ENCODE measurements around the gene TSHZ2. TPM values are rescaled to one million over a fixed set of nuclear protein-coding genes. Genes with fewer than 3 reads are reported as not detected.

Gene TSHZ2
- total RNA-seq, 1 donor from 2014 or later, result 1.6 TPM

DNA sequence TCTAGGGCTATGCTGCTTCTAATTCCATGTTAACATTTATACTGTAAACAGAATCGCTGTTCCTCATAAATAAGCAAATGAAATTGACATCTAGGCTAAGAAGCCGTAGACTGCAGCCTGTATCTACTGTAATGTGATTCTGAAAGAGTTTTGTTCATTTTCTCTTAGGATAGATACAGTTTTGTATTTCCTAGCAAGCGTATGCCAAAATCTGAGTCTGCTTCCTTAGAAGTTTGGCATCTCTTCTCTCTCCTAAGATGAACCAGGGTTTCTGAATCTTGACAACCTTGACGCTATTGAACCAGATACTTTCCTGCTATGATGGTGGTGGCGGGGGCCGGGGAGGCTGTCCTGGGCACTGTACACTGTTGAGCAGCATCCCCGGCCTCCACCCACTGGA lies 198.0 kb downstream of the TSHZ2 start:
- DNase-seq (ENCODE audit: low read depth) (no peak), FAIRE-seq (no peak)
- TF ChIP-seq, protein P1, sequence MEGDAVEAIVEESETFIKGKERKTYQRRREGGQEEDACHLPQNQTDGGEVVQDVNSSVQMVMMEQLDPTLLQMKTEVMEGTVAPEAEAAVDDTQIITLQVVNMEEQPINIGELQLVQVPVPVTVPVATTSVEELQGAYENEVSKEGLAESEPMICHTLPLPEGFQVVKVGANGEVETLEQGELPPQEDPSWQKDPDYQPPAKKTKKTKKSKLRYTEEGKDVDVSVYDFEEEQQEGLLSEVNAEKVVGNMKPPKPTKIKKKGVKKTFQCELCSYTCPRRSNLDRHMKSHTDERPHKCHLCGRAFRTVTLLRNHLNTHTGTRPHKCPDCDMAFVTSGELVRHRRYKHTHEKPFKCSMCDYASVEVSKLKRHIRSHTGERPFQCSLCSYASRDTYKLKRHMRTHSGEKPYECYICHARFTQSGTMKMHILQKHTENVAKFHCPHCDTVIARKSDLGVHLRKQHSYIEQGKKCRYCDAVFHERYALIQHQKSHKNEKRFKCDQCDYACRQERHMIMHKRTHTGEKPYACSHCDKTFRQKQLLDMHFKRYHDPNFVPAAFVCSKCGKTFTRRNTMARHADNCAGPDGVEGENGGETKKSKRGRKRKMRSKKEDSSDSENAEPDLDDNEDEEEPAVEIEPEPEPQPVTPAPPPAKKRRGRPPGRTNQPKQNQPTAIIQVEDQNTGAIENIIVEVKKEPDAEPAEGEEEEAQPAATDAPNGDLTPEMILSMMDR (IDR thresholded peaks at IDR 0.05; ENCODE audit: insufficient read depth, low read length, severe bottlenecking), result no peak
- no peak overlapping the region for H3K4me3 ChIP-seq (ENCODE audit: low read depth, low read length)
- no peaks in the 10 kb centered on the region for H3K27me3 ChIP-seq (ENCODE audit: control insufficient read depth, insufficient read depth, low read length)
- no peaks in the 10 kb centered on the region for H3K36me3 ChIP-seq (ENCODE audit: control insufficient read depth, insufficient read depth, low read length)

DNA sequence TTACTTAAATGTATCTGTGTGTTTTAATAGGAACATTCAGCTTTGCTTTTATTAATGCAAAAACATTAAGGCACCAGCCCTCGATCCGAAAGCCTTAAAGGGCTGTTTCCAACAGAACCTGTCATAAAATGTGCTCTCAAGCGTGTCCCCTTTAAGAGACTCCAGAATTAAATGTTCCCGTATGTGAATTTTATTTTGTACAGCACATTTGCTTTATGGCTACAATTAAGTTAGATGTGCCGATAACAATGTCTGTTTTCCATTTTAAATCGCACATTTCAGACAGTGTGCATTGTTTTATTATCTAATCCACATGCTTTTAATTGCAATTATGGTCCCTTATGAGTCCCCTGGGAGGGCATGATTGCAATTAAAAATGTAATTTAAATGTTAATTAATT lies 198.9 kb downstream of the TSHZ2 start:
- FAIRE-seq (no peak), DNase-seq (ENCODE audit: low read depth) (no peak)
- H3K4me3 ChIP-seq (ENCODE audit: low read depth, low read length), result no peak overlapping the region
- H3K27me3 ChIP-seq (ENCODE audit: control insufficient read depth, insufficient read depth, low read length), result no peaks in the 10 kb centered on the region
- TF ChIP-seq, protein P1 (IDR thresholded peaks at IDR 0.05; ENCODE audit: insufficient read depth, low read length, severe bottlenecking), result no peak
- H3K36me3 ChIP-seq (ENCODE audit: control insufficient read depth, insufficient read depth, low read length), result no peaks in the 10 kb centered on the region

DNA sequence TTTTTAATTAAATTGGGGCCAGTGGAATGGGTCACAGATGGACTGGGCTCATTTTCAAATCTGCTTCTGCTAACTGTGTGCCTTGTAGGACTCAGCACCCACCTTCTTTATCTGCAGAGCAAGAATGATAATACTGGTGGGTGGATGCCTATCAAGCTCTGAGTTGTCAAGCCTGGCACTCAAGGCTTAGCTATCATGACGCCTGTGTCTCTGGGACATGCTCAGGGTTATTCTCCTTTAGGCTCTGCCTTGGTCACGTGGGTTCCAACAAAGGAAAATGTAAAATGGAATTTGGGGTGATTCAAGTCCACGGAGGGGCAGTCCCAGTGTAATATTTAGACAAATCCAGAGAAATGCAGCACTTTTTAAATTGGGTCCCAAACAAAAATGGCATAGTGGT lies 202.3 kb downstream of the TSHZ2 start:
- no peak overlapping the region for H3K4me3 ChIP-seq (ENCODE audit: low read depth, low read length)
- no peak for FAIRE-seq
- TF ChIP-seq, protein P1 (IDR thresholded peaks at IDR 0.05; ENCODE audit: insufficient read depth, low read length, severe bottlenecking), result no peak
- H3K27me3 ChIP-seq (ENCODE audit: control insufficient read depth, insufficient read depth, low read length), result no peaks in the 10 kb centered on the region
- H3K36me3 ChIP-seq (ENCODE audit: control insufficient read depth, insufficient read depth, low read length), result no peaks in the 10 kb centered on the region
- DNase-seq (ENCODE audit: low read depth), result no peak

DNA sequence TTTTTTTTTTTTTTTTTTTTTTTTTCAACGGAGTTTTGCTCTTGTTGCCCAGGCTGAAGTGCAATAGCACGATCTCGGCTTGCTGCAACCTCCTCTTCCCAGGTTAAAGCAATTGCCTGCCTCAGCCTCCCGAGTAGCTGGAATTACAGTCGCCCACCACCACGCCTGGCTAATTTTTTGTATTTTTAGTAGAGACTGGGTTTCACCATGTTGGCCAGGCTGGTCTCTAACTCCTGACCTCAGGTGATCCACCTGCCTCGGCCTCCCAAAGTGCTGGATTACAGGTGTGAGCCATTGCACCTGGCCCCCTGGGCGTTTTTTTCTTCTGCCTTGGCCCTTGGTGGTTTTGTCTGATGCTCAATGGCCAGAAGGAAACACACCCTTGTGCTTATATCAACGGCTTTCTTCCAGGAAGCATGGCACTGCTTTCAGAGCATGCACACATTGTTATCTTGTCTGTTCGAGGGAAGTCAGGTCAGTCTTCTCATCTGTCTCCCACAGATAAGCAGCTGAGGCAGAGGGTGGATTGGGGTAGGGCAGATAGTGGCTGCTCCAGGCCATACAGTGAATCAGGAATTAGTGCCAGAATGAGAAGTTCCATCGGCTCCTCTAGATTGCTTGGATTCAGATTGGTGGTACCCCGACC lies 203.1 kb downstream of the TSHZ2 start:
- Histone ChIP-seq H3K27me3 (ENCODE audit: control insufficient read depth, insufficient read depth, low read length) (no peaks in the 10 kb centered on the region), H3K36me3 (ENCODE audit: control insufficient read depth, insufficient read depth, low read length) (no peaks in the 10 kb centered on the region), H3K4me3 (ENCODE audit: low read depth, low read length) (no peak overlapping the region)
- FAIRE-seq, result no peak
- DNase-seq (ENCODE audit: low read depth), result no peak
- TF ChIP-seq, protein P1 (IDR thresholded peaks at IDR 0.05; ENCODE audit: insufficient read depth, low read length, severe bottlenecking), result no peak

DNA sequence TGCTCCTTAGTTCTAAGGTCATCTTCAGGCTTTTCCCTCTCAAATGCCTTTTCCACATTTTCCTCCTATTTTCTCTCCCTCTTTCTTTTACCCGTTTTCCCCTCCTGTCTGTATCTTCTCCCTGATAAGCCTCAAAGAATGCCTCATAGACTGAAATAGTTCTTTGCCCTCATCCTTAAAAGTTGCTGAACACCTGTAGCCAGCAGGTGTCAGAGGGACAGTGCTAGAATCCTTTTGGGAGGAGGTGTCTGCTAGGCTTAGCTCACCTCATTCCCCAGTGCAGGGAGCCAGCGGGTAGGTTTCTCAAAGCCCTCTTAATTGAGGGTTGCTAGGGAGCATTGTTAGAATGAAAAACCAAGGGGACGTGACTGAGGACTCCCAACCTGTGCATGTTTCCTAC lies 204.0 kb downstream of the TSHZ2 start:
- Histone ChIP-seq H3K4me3 (ENCODE audit: low read depth, low read length) (no peak overlapping the region), H3K27me3 (ENCODE audit: control insufficient read depth, insufficient read depth, low read length) (no peaks in the 10 kb centered on the region), H3K36me3 (ENCODE audit: control insufficient read depth, insufficient read depth, low read length) (no peaks in the 10 kb centered on the region)
- TF ChIP-seq, protein P1 (IDR thresholded peaks at IDR 0.05; ENCODE audit: insufficient read depth, low read length, severe bottlenecking), result no peak
- FAIRE-seq, result no peak
- no peak for DNase-seq (ENCODE audit: low read depth)

DNA sequence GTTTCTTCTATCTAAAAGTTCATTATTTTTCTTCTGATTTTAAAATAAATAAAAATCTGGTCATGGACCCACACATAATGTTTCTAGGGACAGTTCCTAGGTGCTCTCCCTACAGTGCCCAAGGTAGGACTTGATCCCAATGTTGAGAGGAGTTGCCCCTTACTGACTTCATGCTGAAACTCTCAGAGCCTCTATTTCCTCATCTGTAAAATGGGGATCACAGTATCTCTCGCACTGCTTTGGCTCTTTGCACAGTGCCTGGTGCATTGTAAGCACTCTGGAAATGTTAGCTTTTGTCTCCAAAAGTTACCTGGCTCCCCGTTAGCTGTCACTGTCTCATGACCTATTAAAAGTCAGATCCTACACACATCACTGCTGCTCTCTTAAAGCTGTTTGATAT lies 205.5 kb downstream of the TSHZ2 start:
- FAIRE-seq (peak; percentile 58), DNase-seq (ENCODE audit: low read depth) (no peak)
- Histone ChIP-seq H3K36me3 (ENCODE audit: control insufficient read depth, insufficient read depth, low read length) (no peaks in the 10 kb centered on the region), H3K27me3 (ENCODE audit: control insufficient read depth, insufficient read depth, low read length) (no peaks in the 10 kb centered on the region), H3K4me3 (ENCODE audit: low read depth, low read length) (no peak overlapping the region)
- TF ChIP-seq, protein P1 (IDR thresholded peaks at IDR 0.05; ENCODE audit: insufficient read depth, low read length, severe bottlenecking), result no peak
